BLaER1 (cell line): ENCODE data around the gene ZBP1.

Experiments
- H3K27ac ChIP-seq: shearing (Covaris generic); formaldehyde crosslinking; 2 replicates; pipeline ENCODE4 v1.8.1; 2022
- H3K27me3 ChIP-seq: shearing (Covaris generic); formaldehyde crosslinking; 2 replicates; pipeline ENCODE4 v1.8.1; 2022
- H3K36me3 ChIP-seq: shearing (Covaris generic); formaldehyde crosslinking; 2 replicates; pipeline ENCODE4 v1.8.1; 2022
- H3K4me1 ChIP-seq: shearing (Covaris generic); formaldehyde crosslinking; 2 replicates; pipeline ENCODE4 v1.8.1; 2022
- H3K4me2 ChIP-seq: shearing (Covaris generic); formaldehyde crosslinking; 2 replicates; pipeline ENCODE4 v1.8.1; 2022
- H3K4me3 ChIP-seq: shearing (Covaris generic); formaldehyde crosslinking; 2 replicates; pipeline ENCODE4 v1.8.1; 2022
- H3K9ac ChIP-seq: shearing (Covaris generic); formaldehyde crosslinking; 2 replicates; pipeline ENCODE4 v1.8.1; 2022
- H3K9me3 ChIP-seq: shearing (Covaris generic); formaldehyde crosslinking; 2 replicates; pipeline ENCODE4 v1.8.1; 2022
- H4K20me1 ChIP-seq: shearing (Covaris generic); formaldehyde crosslinking; 2 replicates; pipeline ENCODE4 v1.8.1; 2022
- Cebpa-rat ChIP-seq: shearing (Covaris generic); IDR thresholded peaks from 2 replicates; pipeline ENCODE4 v1.8.1; 2022

ZBP1 gene

DNA sequence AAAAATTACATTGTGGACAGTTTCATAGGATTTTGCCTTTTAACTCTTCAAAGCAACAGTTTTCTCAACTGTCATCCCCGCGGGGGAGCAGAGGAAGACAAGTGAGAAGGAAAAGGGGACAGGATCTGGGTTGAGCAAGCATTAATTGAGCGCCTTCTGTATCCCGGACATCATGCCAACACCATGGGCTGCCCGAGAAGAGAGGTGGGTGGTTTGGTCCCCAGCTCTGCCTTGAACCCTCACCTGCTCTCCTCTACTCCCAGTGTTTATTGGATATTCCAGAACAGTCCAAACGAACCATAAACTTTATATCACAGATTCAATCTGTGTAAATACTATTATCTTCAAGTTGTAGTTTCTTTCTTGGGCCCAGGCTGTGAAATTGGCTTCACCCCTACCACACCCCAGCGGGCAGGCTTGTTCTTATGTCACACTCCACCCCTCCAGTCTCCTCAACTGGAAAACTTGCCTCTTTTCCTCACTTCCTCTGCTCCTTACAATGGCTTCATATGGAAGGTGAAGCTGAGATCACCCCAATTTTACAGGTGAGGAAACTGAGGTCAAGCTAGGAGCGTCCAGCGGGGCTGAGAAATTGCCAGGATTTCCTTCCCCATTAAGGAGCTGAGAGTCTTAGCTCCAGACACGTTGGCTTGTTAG, 53.3 kb downstream of the ZBP1 start:
- Histone ChIP-seq H3K9me3 (no peaks in the 10 kb centered on the region), H3K4me1 (peaks cover 1% of the 10 kb centered on the region), H3K9ac (no peak overlapping the region), H3K4me2 (no peak overlapping the region), H4K20me1 (no peaks in the 10 kb centered on the region), H3K27ac (no peak overlapping the region), H3K27me3 (no peaks in the 10 kb centered on the region), H3K4me3 (no peak overlapping the region), H3K36me3 (no peaks in the 10 kb centered on the region)
- TF ChIP-seq Cebpa-rat = no peak

DNA sequence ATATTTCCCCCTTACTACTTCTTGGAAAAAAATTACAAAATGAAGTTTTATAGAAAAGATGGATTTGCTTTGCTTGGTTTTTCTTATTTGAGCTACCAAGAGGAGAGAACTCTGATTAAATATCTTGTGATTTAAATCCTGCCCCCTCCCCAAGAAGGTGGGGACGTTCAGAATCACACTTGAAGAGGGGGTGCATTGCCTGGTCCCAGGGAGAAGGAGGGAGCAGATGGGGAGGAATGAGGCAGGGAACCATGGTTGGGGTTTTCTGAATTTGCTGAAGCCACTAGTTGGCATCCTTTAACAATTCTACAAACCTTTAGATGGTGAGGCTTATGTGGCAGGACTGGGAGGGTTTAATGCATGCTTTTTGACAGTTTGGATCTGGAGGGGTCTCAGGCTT, 53.8 kb downstream of the ZBP1 start:
- Histone ChIP-seq H3K9me3 (no peaks in the 10 kb centered on the region), H3K4me2 (no peak overlapping the region), H3K36me3 (no peaks in the 10 kb centered on the region), H4K20me1 (no peaks in the 10 kb centered on the region), H3K4me3 (no peak overlapping the region), H3K9ac (no peak overlapping the region), H3K4me1 (peaks cover 7% of the 10 kb centered on the region), H3K27ac (no peak overlapping the region), H3K27me3 (no peaks in the 10 kb centered on the region)
- TF ChIP-seq Cebpa-rat = no peak

- Histone ChIP-seq H3K27ac (no peak overlapping the region), H4K20me1 (no peaks in the 10 kb centered on the region), H3K4me3 (no peak overlapping the region), H3K4me2 (no peak overlapping the region), H3K4me1 (peaks cover 17% of the 10 kb centered on the region), H3K36me3 (no peaks in the 10 kb centered on the region), H3K27me3 (no peaks in the 10 kb centered on the region), H3K9me3 (no peaks in the 10 kb centered on the region), H3K9ac (no peak overlapping the region)
- no peak for TF ChIP-seq Cebpa-rat
Observed at GRCh38 chr20:57564951-57565642, 55.1 kb downstream of the ZBP1 start.

DNA sequence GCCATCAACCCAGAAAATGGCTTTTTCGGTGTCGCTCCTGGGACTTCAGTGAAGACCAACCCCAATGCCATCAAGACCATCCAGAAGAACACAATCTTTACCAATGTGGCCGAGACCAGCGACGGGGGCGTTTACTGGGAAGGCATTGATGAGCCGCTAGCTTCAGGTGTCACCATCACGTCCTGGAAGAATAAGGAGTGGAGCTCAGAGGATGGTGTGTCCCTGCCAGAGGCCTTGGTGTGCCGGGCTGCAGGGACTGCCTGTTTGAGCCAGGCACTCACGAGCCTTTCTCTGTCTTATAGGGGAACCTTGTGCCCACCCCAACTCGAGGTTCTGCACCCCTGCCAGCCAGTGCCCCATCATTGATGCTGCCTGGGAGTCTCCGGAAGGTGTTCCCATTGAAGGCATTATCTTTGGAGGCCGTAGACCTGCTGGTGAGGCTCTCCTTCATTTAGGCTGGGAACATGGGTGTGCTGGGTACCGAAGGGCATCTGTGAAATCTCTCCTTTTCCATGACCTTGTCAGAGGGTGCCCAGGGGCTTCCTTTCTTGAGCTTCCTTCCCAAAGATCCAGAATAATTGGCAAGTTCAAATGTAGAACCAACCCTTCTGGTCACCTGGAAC, 55.9 kb downstream of the ZBP1 start:
- no peaks in the 10 kb centered on the region for H3K36me3 ChIP-seq
- no peak overlapping the region for H3K4me2 ChIP-seq
- no peak for TF ChIP-seq Cebpa-rat
- no peak overlapping the region for H3K9ac ChIP-seq
- peaks cover 25% of the 10 kb centered on the region for H3K4me1 ChIP-seq
- H3K27ac ChIP-seq = no peak overlapping the region
- H3K9me3 ChIP-seq = no peaks in the 10 kb centered on the region
- no peaks in the 10 kb centered on the region for H4K20me1 ChIP-seq
- H3K4me3 ChIP-seq = no peak overlapping the region
- H3K27me3 ChIP-seq = no peaks in the 10 kb centered on the region

- Histone ChIP-seq H3K9ac (no peak overlapping the region), H3K36me3 (no peaks in the 10 kb centered on the region), H3K4me3 (no peak overlapping the region), H4K20me1 (no peaks in the 10 kb centered on the region), H3K4me2 (no peak overlapping the region), H3K4me1 (peaks cover 32% of the 10 kb centered on the region), H3K27ac (no peak overlapping the region), H3K9me3 (no peaks in the 10 kb centered on the region), H3K27me3 (no peaks in the 10 kb centered on the region)
- TF ChIP-seq Cebpa-rat = no peak
Observed at GRCh38 chr20:57563522-57563921, 56.7 kb downstream of the ZBP1 start.

- H3K9ac ChIP-seq = no peak overlapping the region
- no peak for TF ChIP-seq Cebpa-rat
- H3K4me2 ChIP-seq = no peak overlapping the region
- no peak overlapping the region for H3K27ac ChIP-seq
- H4K20me1 ChIP-seq = no peaks in the 10 kb centered on the region
- H3K9me3 ChIP-seq = no peaks in the 10 kb centered on the region
- H3K4me1 ChIP-seq = peaks cover 36% of the 10 kb centered on the region
- H3K27me3 ChIP-seq = no peaks in the 10 kb centered on the region
- H3K36me3 ChIP-seq = no peaks in the 10 kb centered on the region
- H3K4me3 ChIP-seq = no peak overlapping the region
Observed at GRCh38 chr20:57562541-57563465, 57.4 kb downstream of the ZBP1 start.

DNA sequence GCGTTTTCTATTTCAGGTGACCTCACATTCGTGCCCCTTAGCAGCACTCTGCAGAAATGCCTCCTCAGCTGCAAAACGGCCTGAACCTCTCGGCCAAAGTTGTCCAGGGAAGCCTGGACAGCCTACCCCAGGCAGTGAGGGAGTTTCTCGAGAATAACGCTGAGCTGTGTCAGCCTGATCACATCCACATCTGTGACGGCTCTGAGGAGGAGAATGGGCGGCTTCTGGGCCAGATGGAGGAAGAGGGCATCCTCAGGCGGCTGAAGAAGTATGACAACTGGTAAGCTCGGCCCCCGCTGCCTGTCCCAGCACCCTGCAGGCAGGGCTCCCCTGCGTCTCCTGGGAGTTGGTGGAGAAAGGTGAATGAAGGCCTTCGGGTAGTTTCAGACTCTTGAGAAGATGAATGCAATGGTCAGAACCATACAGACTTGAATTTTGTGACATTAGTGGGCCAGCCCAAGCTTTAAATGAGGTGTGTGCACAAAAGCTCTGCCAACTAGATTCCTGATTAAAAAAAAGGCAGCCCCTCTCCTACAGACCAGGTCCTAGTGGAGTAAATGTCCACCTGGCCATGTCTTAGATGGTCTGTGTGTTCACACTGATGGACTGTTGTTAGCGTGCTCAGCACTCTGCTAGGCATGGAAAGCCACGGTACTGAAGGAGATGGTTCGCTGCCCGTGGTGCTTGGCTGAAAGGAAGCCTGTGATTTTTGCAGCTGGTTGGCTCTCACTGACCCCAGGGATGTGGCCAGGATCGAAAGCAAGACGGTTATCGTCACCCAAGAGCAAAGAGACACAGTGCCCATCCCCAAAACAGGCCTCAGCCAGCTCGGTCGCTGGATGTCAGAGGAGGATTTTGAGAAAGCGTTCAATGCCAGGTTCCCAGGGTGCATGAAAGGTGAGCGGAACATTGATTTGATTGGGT, 58.6 kb downstream of the ZBP1 start:
- H3K27me3 ChIP-seq = no peaks in the 10 kb centered on the region
- H3K4me3 ChIP-seq = no peak overlapping the region
- no peaks in the 10 kb centered on the region for H3K36me3 ChIP-seq
- no peak for TF ChIP-seq Cebpa-rat
- H4K20me1 ChIP-seq = no peaks in the 10 kb centered on the region
- H3K9ac ChIP-seq = no peak overlapping the region
- no peaks in the 10 kb centered on the region for H3K9me3 ChIP-seq
- peaks cover 36% of the 10 kb centered on the region for H3K4me1 ChIP-seq
- no peak overlapping the region for H3K4me2 ChIP-seq
- H3K27ac ChIP-seq = no peak overlapping the region

GRCh38 chr20:57560554-57561355, 59.5 kb downstream of the ZBP1 start, which contains the start of gene PCK1:
Gene PCK1, plus strand, starts transcription at chr20:57561110. Its CDS starts 302 bp downstream, at chr20:57561412.
- Histone ChIP-seq H3K4me1 (peaks cover 36% of the 10 kb centered on the region), H4K20me1 (no peaks in the 10 kb centered on the region), H3K9ac (no peak within 1 kb of the TSS), H3K9me3 (no peaks in the 10 kb centered on the region), H3K27ac (no peak within 1 kb of the TSS), H3K27me3 (no peaks in the 10 kb centered on the region), H3K4me3 (no peak within 1 kb of the TSS), H3K36me3 (no peaks in the 10 kb centered on the region), H3K4me2 (peak within 1 kb of the TSS; percentile 54)
- TF ChIP-seq Cebpa-rat = no peak
